ENCODE results near the gene PTPRD.

DNA sequence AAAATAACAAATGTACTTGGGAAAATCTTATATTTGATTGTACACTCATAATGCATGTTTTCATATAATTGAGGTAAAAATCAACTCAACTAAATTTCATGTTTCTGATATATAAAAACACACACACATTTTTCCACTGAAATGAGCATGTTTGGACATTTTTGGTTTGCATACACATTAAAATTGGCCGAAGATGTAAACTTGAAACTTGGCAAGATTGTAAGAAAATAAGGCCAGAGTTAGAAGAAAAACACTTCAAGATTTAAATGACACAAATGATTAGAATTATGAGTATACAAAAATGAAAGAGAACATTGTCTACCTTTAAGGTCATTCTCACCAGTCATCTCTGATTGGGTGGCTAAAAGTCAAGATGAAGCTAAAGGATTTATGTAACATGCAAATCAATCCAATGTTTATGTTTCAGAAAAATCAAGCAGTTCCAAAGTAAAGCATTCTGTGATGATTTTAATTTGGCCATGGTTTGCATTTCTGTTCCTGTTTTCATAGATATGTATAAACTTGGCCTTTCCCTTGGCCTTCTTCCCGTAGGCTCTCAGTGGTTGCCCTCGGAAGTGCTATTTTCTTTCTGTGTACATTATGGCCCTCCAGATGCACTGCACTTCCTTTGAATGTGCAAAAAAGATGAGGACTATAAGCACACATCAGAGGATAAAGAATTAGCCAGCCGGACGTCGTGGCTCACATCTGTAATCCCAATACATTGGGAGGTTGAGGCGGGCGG lies 1707.9 kb downstream of the PTPRD start:
- TF ChIP-seq YY1 (IDR thresholded peaks at IDR 0.05; ENCODE audit: insufficient read depth, insufficient read length) (no peak), ZNF274 (IDR thresholded peaks at IDR 0.05; ENCODE audit: low read depth, low read length) (no peak)
